OCI-LY1 (cell line): ENCODE results near the gene DOK7.

ENCODE experiments used
- H2AFZ ChIP-seq: fragments of 200-600 bp; sonication (generic), shearing (Covaris generic); 2 replicates; pipeline ENCODE4 v1.6.0; 2014; ENCODE audit warnings: antibody characterized with exemption, mild to moderate bottlenecking, low read length
- H3F3A ChIP-seq: fragments of 200-600 bp; sonication (generic), shearing (Covaris generic); 2 replicates; pipeline ENCODE4 v1.6.0; 2014; ENCODE audit warnings: mild to moderate bottlenecking, antibody characterized with exemption, low read length, moderate library complexity; ENCODE audit not compliant: insufficient read depth
- H3K27ac ChIP-seq: fragments of 200-600 bp; sonication (generic); 2 replicates; pipeline ENCODE4 v1.5.1; 2014; ENCODE audit warnings: low read length, mixed run types, mild to moderate bottlenecking, low read depth; ENCODE audit not compliant: poor library complexity, severe bottlenecking
- H3K27me3 ChIP-seq: fragments of 200-600 bp; sonication (generic); 2 replicates; pipeline ENCODE4 v1.6.0; 2014; ENCODE audit warnings: antibody characterized with exemption, mild to moderate bottlenecking, low read length, moderate library complexity; ENCODE audit not compliant: insufficient read depth
- H3K36me3 ChIP-seq: fragments of 200-600 bp; sonication (generic); 2 replicates; pipeline ENCODE4 v1.6.1; 2014; ENCODE audit warnings: mild to moderate bottlenecking, antibody characterized with exemption, low read length, moderate library complexity, mixed read lengths; ENCODE audit not compliant: insufficient read depth
- H3K4me1 ChIP-seq: fragments of 200-600 bp; sonication (generic); 2 replicates; pipeline ENCODE4 v1.5.1; 2014; ENCODE audit warnings: mild to moderate bottlenecking, low read length, moderate library complexity; ENCODE audit not compliant: insufficient read depth, severe bottlenecking
- H3K4me2 ChIP-seq: fragments of 200-600 bp; sonication (generic), shearing (Covaris generic); 2 replicates; pipeline ENCODE4 v1.6.1; 2014; ENCODE audit warnings: low read length
- H3K4me3 ChIP-seq: fragments of 200-600 bp; sonication (generic); 2 replicates; pipeline ENCODE4 v1.5.1; 2014; ENCODE audit warnings: low read length, low read depth, mild to moderate bottlenecking, mixed read lengths; ENCODE audit not compliant: poor library complexity, severe bottlenecking
- H3K79me2 ChIP-seq: fragments of 200-600 bp; shearing (Covaris generic); 2 replicates; pipeline ENCODE4 v1.6.1; 2016; ENCODE audit warnings: mixed run types, low read length, mixed read lengths; ENCODE audit not compliant: insufficient read depth
- H3K9ac ChIP-seq: fragments of 200-600 bp; sonication (generic), shearing (Covaris generic); 2 replicates; pipeline ENCODE4 v1.6.1; 2014; ENCODE audit warnings: mild to moderate bottlenecking, low read length, mixed read lengths
- H3K9me2 ChIP-seq: fragments of 200-600 bp; sonication (generic), shearing (Covaris generic); 2 replicates; pipeline ENCODE4 v1.6.1; 2014; ENCODE audit warnings: low read depth, mild to moderate bottlenecking, low read length, mixed read lengths
- H3K9me3 ChIP-seq: fragments of 200-600 bp; shearing (Covaris generic); 2 replicates; pipeline ENCODE4 v1.6.1; 2014; ENCODE audit warnings: low read length, mixed read lengths
- H4K20me1 ChIP-seq: fragments of 200-600 bp; sonication (generic), shearing (Covaris generic); 2 replicates; pipeline ENCODE4 v1.6.0; 2016; ENCODE audit warnings: mild to moderate bottlenecking, low read length; ENCODE audit not compliant: insufficient read depth
- EZH2 ChIP-seq: fragments of 200-600 bp; sonication (generic), shearing (Covaris generic); IDR thresholded peaks from 2 replicates; pipeline ENCODE4 v1.8.0; 2017; ENCODE audit warnings: borderline replicate concordance, mixed run types, mild to moderate bottlenecking, antibody characterized with exemption, low read length, moderate library complexity, mixed read lengths
- TF ChIP-seq, protein P1 (sequence below): fragments of 200-600 bp; sonication (generic), shearing (Covaris generic); IDR thresholded peaks from 2 replicates; pipeline ENCODE4 v1.5.1; 2017; ENCODE audit warnings: mild to moderate bottlenecking, antibody characterized with exemption, low read length, moderate library complexity, mixed read lengths

Gene DOK7

DNA sequence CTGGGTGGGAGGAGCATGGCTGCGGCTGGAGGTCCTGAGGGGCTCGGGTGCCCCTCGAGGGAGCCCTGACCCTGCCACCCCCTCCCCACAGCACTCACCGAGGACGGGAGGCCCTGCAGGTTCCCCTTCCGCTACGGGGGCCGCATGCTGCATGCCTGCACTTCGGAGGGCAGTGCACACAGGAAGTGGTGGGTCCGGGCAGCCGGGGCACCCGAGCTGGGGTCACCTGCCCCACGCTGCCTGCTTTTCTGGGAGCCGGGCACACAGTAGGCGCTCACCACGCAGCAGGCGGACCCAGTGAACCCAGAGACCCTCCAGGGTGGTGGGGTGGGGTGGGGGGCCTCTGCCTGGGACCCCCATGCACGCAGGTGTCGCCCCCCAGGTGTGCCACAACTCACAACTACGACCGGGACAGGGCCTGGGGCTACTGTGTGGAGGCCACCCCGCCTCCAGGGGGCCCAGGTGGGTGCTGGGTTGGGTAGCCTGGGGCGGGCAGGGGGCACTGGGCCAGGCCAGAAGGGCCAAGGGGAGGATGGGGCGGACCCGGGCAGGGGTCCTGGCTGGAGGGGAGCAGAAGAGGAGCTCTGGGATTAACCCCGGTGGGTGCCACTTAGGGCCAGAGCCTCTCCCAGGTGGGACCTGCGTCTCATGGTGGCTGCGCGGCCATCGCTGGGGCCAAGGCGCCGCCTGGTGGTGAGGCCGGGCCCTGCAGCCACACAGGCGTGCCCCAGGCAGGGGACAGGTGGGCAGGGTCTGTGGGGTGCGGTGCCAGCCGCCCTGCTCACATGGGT is 20.0 kb upstream of the DOK7 start:
- Histone ChIP-seq H3K4me1 (no peaks in the 10 kb centered on the region), H3K9me2 (no peaks in the 10 kb centered on the region), H3F3A (no peaks in the 10 kb centered on the region), H3K36me3 (no peaks in the 10 kb centered on the region), H3K4me2 (no peak overlapping the region), H4K20me1 (no peaks in the 10 kb centered on the region), H3K79me2 (no peaks in the 10 kb centered on the region), H2AFZ (no peak overlapping the region), H3K4me3 (no peak overlapping the region), H3K27ac (no peak overlapping the region), H3K27me3 (no peaks in the 10 kb centered on the region), H3K9me3 (no peaks in the 10 kb centered on the region), H3K9ac (no peak overlapping the region)
- TF ChIP-seq, protein P1, sequence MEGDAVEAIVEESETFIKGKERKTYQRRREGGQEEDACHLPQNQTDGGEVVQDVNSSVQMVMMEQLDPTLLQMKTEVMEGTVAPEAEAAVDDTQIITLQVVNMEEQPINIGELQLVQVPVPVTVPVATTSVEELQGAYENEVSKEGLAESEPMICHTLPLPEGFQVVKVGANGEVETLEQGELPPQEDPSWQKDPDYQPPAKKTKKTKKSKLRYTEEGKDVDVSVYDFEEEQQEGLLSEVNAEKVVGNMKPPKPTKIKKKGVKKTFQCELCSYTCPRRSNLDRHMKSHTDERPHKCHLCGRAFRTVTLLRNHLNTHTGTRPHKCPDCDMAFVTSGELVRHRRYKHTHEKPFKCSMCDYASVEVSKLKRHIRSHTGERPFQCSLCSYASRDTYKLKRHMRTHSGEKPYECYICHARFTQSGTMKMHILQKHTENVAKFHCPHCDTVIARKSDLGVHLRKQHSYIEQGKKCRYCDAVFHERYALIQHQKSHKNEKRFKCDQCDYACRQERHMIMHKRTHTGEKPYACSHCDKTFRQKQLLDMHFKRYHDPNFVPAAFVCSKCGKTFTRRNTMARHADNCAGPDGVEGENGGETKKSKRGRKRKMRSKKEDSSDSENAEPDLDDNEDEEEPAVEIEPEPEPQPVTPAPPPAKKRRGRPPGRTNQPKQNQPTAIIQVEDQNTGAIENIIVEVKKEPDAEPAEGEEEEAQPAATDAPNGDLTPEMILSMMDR = peak; percentile 57
- TF ChIP-seq EZH2 = no peak

DNA sequence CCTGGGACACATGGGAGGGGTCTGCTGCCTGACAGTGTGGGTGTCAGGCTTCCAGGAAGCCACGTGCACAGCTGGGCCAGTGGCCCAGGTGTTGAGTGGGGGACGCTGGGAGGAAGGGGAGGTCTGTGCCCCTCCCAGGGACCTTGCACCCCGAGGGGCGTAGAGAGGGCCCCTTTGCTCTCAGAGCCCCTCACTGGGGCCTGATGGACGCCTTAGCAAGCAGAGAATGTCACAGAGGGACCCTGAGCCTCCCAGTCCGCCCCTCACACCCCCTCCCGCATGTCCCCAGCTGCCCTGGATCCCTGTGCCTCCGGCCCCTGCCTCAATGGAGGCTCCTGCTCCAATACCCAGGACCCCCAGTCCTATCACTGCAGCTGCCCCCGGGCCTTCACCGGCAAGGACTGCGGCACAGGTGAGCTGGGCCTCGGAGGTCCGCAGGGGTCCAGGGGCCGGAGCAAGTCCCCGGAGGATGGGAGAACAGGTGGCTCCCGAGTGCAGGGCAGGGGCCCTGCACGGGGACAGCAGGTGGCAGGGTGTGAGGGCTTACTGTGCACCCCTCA is 19.3 kb upstream of the DOK7 start:
- Histone ChIP-seq H3K4me3 (no peak overlapping the region), H3K27me3 (no peaks in the 10 kb centered on the region), H3K9ac (no peak overlapping the region), H4K20me1 (no peaks in the 10 kb centered on the region), H3K79me2 (no peaks in the 10 kb centered on the region), H3K4me1 (no peaks in the 10 kb centered on the region), H2AFZ (no peak overlapping the region), H3K27ac (no peak overlapping the region), H3K4me2 (no peak overlapping the region), H3K9me2 (no peaks in the 10 kb centered on the region), H3F3A (no peaks in the 10 kb centered on the region), H3K9me3 (no peaks in the 10 kb centered on the region), H3K36me3 (no peaks in the 10 kb centered on the region)
- TF ChIP-seq, protein P1 = no peak
- TF ChIP-seq EZH2 = no peak

DNA sequence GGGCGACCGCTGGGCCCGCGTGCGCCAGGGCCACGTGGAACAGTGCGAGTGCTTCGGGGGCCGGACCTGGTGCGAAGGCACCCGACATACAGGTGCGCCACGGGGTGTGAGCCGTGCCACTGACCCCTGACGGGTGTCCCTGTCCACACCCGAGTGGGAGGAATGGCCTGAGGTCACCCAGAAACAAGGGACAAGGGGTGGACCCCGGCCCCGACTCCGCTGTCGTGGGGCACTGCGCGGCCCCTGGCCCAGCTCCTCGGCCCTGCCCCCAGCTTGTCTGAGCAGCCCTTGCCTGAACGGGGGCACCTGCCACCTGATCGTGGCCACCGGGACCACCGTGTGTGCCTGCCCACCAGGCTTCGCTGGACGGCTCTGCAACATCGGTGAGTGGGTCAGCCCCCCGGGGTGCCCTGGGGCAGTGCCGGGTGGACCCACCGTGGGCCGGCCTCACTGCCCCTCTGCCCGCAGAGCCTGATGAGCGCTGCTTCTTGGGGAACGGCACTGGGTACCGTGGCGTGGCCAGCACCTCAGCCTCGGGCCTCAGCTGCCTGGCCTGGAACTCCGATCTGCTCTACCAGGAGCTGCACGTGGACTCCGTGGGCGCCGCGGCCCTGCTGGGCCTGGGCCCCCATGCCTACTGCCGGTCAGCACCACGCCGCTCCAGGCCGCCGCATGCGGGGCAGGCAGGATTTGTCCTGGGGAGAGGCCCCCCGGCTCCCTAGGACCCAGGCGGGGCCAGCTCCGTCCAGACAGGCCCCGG is 18.6 kb upstream of the DOK7 start:
- no peaks in the 10 kb centered on the region for H3K9me3 ChIP-seq

More for the DNA sequence above, 18.6 kb upstream of the DOK7 start:
- Histone ChIP-seq H3K79me2 (no peaks in the 10 kb centered on the region), H4K20me1 (no peaks in the 10 kb centered on the region), H3K4me3 (no peak overlapping the region), H3K4me2 (no peak overlapping the region), H3K27ac (no peak overlapping the region), H3K36me3 (no peaks in the 10 kb centered on the region), H3K4me1 (no peaks in the 10 kb centered on the region), H3F3A (no peaks in the 10 kb centered on the region), H2AFZ (no peak overlapping the region), H3K9me2 (no peaks in the 10 kb centered on the region), H3K9ac (no peak overlapping the region), H3K27me3 (no peaks in the 10 kb centered on the region)
- no peak for TF ChIP-seq EZH2
- TF ChIP-seq, protein P1 = no peak
